ENCODE measurements around the gene NTM. TPM values are rescaled to one million over a fixed set of nuclear protein-coding genes. Genes with fewer than 3 reads are reported as not detected.

Gene NTM
- total and polyA plus RNA-seq, 2 of the 8 experiments (the other 6 are each of a cell fraction or from before 2014, with no cell fraction given): 13.4 to 20.0 TPM

GRCh38 chr11:132253469-132254264, 883.3 kb downstream of the NTM start (continued):
- TF ChIP-seq E2F6 (IDR thresholded peaks at IDR 0.05) (no peak), CHD7 (IDR thresholded peaks at IDR 0.05; ENCODE audit: insufficient replicate concordance, low read length) (no peak), CBX8 (IDR thresholded peaks at IDR 0.05; ENCODE audit: borderline replicate concordance, low read depth, low read length) (no peak), RBBP5 (IDR thresholded peaks at IDR 0.05; ENCODE audit: borderline replicate concordance, low read depth, low read length) (no peak), CTCF (IDR thresholded peaks at IDR 0.05; ENCODE audit: control extremely low read depth in 1 of 3, insufficient read depth in 1 of 3, low read depth in 1 of 3, low read length in 3 of 3) (no peak)
